Vein endothelial cell (primary cell): ENCODE results near the gene PICALM. TPM values are rescaled to one million over a fixed set of nuclear protein-coding genes. Genes with fewer than 3 reads are reported as not detected.

Experiments
- total RNA-seq: library from RNA; depleted of rRNA; stranded (reverse); fragments of >200 nt; gene quantifications from 2 replicates; pipeline ENCODE4 v1.2.3, GENCODE V29; 2012

Gene PICALM
- total RNA-seq, result 237 and 254 TPM in 2 replicates

GRCh38 chr11:86068951-86069407 lies at the start of gene PICALM:
Gene PICALM (minus strand): TSS chr11:86069084. CDS start chr11:86068780, 304 bp downstream.

Other genes starting within 250 kb of the PICALM start
- gene CCDC83, start 213.7 kb downstream of the PICALM start, total RNA-seq, result not detected in 2 replicates
- gene EED, start 175.7 kb upstream of the PICALM start, total RNA-seq, result 11.1 and 16.9 TPM in 2 replicates
- gene HIKESHI, start 233.2 kb upstream of the PICALM start, total RNA-seq, result 50.5 and 50.6 TPM in 2 replicates